DLD1 (cell line): ENCODE results near the gene ADGRE2.
"Not testable (repeated sequence)": the region's sequence is repeated elsewhere in the genome, so short reads cannot be mapped to it uniquely, and the experiment has no call there.

Source experiments
- in situ Hi-C: cut with HindIII; loops from 2 replicates; pipeline ENCODE4 v1.10.0; 2017; ENCODE audit warnings: low sequenced_read_pairs

Gene ADGRE2

DNA sequence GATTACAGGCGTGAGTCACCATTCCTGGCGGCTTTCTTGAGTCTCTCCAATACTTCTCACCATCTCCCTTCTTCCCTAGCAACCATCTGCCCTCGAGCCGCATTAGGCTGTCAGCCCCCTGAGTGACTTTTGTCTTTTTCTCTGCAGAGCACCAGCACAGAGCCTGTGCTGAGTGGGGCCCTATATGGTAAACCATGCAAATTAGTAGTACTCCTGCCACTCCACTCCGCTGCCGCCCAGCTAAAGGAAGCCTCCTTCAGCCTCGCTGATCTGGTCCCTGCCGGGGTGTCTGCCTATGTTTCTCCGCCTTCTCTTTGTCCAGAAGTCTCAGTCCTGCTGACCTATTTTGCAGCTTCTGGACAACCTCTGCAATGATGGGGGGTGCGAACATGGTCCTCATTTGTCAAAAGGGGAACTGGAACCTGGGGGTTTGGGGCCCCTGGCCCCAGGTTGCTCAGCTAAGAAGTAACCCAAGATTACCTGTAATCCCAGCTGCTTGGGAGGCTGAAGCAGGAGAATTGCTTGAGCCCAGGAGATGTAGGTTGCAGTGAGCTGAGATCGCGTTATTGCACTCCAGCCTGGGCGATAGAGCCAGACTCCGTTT, 2.4 kb upstream of the ADGRE2 start:
- in situ Hi-C loops, result not testable (repeated sequence)

DNA sequence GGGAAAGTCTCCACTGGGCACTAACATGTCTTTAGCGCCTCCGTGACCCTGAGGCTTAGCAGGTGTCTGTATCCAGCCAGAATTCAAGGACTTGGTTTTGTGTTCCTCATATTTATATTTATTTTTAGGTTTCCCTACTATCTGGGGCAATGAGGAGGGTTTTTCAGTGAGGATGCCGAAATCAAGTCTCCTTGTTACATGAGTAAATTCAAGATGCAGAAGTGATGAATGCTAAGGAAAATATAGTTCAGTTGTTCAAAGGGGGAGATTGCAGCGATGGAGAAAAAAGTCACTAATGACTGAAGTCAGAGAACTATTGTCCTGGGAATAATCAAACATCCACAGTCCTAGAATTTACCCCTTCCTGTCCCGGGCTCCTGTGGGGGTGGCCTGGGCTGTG, 791 bp upstream of the ADGRE2 start:
- in situ Hi-C loops, result no loop called here

DNA sequence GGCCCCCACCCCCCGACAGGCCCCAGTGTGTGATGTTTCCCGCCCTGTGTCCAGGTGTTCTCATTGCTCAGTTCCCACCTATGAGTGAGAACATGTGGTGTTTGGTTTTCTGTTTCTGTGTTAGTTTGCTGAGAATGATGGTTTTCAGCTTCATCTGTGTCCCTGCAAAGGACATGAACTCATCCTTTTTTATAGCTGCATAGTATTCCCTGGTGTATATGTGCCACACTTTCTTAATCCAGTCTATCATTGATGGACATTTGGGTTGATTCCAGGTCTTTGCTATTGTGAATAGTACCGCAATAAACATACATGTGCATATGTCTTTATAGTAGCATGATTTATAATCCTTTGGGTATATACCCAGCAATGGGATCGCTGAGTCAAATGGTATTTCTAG, 715 bp downstream of the ADGRE2 start:
- in situ Hi-C loops, result not testable (repeated sequence)

DNA sequence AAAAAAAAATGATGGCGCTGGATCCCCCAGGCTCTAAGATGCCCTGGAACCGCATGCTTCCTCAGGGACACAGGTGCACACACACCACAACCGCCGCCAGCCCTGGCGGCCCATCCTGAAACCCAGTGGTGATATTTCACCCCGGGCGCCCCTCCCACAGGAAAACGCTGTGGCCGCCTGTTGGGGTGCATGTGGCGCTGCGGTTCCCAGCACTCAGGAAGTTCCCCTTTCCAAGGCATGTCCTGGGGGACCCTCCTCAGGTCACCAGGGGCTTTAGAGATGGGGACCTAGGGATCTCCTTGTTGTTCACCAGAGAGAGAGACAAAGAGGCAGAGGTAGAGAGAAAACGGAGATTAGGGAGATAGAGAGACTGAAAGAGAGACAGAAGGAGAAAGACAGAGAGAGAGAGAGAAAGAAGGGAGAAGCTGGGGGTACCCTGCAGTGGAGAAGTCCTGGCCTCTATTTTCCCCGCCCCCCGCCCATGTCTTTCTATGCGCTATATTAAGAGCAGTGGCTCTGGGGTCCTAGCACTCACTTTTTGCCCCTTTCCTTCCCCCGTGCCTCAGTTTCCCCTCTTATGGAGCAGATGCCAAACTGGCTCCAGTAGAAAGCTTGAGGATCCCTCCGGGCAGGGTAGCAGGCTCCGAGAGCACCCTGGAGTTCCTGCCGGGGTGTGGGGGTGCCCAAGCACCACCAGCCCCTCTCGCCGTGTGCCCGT, 2.3 kb downstream of the ADGRE2 start:
- in situ Hi-C loops, result no loop called here

DNA sequence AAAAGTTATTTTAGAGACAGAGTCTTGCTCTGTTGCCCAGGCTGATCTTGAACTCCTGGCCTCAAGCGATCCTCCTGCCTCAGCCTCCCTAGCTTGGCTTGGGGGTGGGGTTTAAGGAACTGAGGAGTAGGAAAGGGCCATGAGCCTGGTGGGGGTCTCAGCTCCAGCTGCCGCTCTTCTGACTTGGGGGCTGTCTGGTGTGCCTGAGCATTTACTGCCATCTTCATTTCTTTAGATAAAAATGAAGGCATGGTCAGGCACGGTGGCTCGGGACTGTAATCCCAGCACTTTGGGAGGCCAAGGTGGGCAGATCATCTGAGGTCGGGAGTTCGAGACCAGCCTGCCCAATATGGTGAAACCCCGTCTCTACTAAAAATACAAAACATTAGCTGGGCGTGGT, 3.0 kb downstream of the ADGRE2 start:
- in situ Hi-C loops, result not testable (repeated sequence)

DNA sequence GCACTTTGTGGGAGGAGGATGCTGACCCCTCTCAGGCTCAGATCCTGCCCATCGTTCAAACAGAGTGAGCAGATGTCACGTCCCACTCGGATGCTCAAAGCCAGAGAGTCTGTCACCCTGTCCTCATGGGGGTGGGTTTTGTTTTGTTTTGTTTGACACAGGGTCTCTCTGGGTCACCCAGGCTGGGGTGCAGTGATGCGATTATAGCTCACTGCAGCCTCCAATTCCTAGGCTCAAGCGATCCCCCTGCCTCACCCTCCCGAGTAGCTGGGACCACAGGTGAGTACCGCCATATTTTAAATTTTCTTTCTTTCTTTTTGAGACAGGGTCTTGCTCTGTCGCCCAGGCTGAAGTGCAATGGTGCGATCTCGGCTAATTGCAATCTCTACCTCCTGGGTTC, 4.0 kb downstream of the ADGRE2 start:
- in situ Hi-C loops, result no loop called here

DNA sequence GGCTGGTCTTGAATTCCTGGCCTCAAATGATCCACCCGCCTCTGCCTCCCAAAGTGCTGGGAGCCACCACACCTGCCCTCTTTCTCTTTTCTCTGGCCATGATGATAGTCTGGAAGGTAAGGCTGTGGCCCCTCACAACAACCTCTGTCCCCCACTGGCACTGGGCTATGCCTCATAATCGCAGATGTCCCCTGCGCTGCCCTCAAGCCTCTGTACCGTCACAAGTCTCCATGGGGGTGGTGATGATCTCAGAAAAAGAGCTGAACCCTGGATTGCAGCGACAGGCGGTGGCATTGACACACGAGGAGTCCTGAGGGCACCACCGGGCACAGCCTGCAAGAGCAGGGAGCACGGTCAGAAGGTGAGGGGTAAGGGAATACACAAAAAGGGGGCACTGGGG, 4.6 kb downstream of the ADGRE2 start:
- in situ Hi-C loops, result not testable (repeated sequence)

DNA sequence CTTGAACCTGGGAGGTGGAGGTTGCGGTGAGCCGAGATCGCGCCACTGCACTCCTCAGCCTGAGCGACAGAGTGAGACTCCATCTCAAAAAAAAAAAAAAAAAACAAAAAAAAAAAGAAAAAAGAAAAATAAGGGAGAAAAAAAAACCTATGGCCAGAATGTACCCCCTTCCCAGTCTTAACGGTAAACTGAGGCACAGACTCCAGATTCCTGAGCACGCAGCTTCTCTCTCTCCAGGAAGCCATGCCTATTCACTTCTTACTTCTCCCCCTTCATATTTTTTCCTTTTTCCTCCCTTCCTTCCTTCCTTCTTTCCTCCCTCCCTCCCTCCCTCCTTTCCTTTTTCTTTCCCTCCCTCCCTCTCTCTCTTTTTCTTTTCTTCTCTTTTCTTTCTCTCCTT, 5.4 kb downstream of the ADGRE2 start:
- in situ Hi-C loops, result no loop called here

DNA sequence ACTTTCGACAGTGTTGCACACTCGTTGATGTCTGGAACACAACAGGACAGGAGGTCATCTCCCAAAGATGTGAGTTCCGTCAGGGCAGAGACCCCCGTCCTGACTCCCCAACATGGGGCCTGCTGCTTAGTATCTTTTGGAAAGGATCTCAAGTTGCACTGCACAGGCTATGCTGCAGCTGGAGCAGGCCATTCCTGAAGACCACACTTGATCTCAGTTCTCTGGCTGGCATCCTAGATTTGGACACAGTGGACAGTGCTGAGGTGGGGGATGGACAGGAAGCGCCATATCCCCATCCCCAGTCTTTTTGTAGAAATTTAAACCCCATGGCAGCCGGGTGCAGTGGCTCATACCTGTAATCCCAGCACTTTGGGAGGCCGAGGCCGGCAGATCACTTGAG, 5.9 kb downstream of the ADGRE2 start:
- in situ Hi-C loops, result no loop called here

DNA sequence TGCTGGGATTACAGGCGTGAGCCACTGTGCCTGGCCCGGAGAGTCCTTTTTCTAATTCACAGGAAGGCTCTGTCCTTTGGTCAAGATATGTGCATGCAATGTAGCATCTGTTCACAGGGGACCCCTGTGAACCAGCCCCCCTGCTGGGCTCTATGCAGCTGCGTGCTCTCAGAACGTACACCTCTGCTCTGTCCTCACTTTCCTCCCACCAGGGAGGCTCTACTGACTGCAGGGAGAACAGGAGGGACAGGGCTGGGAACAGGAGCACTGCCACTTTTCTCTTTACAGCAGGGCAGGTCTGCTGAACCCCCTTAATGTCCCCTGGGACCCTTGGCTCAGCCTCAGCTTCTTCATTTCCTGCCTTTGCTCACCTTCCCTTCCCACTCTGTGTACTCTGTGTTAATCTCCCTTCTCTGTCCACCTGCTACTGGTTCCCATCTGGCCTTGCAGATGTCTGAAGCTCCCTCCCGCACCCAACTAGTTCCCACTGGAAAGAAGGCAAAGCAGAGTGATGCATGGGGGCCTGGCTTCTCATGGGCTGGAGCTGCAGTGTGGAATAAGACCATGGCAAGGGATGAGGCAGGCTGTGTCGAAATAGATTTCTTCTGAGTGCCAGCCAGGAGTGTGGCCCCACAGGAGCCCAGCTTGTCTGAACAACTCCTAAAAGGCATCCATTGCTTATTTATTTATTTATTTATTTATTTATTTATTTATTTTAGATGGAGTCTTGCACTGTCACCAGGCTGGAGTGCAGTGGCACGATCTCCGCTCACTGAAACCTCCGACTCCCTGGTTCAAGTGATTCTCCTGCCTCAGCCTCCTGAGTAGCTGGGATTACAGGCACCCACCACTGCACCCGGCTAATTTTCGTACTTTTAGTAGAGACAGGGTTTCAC, 7.2 kb downstream of the ADGRE2 start:
- in situ Hi-C loops, result no loop called here

DNA sequence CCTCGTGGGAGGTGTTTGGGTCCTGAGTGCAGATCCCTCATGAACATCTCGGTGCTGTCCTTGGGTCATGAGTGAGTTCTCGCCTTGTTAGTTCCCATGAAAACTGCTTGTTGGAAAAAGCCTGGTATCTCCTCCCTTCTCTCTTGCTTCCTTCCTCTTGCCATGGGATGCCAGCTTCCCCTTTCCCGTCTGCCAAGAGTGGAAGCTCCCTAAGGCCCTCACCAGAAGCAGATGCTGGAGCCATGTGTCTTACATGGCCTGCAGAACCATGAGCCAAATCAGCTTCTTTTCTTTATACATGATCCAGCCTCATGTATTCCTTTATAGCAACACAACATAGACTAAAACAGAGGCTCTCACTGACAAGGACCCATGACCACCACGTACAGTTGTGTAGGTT, 8.2 kb downstream of the ADGRE2 start:
- in situ Hi-C loops, result no loop called here

DNA sequence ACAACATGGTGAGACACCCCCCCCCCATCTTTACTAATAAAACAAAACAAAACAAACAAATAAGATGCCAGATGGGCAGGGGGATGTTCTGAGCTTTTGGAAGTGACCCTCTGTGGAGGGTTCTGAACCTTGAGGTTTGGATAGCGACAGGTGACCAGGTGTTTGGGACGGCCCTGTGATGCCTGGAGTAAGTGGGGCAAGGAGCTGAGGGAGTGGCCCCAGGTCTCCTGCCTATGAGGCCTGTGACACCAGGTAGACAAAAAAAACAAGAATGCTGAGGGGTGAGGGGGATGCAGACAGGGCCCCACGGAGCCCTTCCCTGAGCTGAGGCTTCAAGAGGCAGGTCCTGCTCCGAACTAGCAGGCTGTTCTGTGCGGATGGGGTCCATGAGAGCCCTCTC, 9.2 kb downstream of the ADGRE2 start:
- in situ Hi-C loops, result no loop called here

DNA sequence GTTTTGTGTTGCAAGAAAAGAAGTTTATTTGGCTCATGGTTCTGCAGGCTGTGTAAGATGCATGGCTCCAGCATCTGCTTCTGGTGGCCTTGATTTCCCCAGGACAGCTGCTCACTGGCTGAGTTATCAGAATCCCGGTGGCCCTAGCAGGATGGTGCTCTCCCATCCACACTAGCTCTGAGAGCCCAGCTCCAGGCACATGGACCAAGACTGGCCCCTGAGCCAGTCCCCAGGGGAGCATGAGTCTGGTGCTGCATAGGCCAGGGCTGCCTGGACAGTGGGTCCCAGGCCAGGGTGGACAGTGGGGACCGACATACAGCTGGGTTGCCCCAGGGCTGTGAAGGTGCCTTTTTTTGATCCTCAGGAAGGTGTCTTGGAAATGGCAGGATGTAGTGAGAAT, 10.4 kb downstream of the ADGRE2 start:
- in situ Hi-C loops, result no loop called here

DNA sequence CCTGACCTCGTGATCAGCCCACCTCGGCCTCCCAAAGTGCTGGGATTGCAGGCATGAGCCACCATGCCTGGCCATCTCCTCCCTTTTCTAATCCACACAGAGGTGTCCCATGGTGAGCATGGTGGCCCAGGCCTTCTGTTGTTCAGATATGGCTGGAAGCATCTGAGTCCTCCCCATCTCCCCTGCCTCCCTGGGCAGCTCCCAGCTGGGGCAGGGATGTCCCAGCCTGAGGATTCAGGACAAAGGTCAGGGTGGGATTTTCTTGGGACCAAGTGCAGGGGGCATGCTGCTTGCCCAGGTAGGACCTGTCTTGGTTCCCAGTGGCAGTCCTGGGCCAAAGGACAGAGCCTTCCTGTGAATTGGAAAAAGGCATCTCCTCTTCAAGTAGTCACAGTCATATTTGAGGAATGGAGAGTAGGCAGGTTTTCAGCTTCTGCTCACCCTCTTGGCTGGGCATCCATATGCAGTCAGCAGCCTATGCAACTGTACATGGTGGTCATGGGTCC, 10.8 kb downstream of the ADGRE2 start:
- in situ Hi-C loops, result no loop called here

DNA sequence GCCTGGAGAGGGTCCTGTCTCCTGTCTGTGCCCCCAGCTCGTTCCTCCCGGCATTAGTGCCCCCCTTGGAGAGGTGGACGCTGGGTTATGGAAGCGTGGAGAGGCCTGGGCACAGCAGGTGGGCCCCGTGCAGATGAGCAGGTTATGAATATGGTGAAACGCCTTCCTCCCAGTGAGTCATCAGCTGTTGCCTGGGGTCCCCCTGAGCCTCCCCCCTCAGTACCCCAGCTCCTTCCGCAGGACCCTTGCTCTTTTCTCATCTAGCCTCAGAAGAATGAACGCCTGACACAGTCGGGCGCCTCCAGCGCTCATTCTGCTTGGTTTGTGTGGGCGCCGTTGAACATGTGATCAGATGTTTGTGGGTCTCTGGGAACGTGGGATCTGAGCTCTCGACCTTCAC, 12.5 kb downstream of the ADGRE2 start:
- in situ Hi-C loops, result not testable (repeated sequence)

DNA sequence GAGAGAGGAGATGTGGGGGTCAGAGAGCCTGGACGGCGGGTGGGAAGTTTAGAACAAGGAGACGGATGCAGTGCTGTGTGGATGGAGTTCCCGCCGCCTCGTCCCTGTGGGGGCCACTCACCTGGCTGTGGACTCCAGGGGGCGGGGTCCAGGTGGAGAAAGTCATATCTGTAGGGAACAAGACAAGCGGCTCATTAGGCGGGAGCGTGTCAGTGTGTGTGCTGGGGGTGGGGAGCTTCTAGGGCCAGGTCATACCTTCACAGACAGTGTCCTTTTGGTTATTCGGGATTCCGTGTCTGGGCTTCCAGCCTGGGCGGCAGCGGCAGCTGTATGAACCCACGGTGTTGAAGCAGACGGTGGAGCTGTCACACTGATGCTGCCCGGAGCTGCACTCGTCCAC, 13.0 kb downstream of the ADGRE2 start:
- in situ Hi-C loops, result not testable (repeated sequence)

DNA sequence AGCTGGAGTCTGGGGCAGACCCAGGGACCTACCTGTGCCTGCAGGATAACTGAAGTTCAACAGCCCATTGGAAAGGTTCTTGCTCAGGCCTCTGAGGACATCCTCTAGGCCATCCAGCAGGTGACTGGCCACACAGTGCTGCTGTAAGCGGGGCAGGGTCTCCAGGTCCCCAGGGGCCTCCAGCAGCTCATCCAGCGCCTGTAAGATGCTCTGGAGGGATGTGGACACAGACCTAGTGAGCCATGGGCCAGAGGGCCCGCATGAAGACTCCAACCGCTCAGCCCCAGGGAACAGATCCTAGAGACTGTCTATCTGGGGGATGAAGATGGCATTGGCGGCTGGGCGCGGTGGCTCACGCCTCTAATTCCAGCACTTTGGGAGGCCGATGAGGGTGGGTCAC, 14.0 kb downstream of the ADGRE2 start:
- in situ Hi-C loops, result no loop called here

DNA sequence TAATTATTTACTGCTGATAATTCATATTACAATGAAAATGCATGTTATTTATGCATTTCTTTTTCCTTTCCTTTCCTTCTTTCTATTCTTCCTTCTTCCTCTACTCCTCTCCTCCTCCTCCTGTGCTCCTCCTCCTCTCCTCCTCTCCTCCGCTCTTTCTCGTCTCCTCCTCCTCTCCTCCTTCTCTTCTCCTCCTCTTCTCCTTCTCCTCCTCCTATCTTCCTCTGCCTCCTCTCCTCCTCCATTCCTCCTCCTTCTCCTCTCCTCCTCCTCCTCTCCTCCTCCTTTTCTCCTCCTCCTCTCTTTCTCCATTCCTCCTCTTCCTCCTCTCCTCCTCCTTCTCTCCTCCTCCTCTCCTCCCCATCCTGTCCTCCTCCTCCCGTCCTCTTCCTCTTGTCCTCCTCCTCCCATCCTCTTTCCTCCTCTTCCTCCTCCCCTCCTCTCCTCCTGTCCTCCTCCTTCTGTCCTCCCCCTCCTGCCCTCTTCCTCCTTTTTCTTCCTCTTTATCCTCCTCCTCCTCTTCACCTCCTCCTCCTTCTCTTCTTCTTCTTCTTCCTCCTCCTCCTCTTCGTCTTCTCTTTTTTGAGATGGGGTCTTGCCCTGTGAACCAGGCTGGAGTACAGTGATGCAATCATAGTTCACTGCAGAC, 14.7 kb downstream of the ADGRE2 start:
- in situ Hi-C loops, result no loop called here

DNA sequence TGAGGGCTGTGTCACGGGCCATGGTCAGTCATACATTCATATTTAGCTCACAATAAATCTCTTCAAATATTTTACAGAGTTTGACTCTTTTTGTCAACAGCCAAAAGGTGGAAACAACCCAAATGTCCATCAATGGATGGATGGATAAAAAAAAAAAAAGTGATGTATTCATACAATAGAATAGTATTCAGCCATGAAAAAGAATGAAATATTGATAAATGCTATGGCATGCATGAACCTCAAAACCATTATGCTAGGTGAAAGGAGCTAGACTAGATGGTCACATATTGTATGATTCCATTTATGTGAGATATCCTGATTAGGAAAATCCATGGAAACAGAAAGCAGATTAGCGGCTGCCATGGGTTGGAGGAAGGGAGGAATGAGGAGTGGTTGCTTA, 16.2 kb downstream of the ADGRE2 start:
- in situ Hi-C loops, result no loop called here

DNA sequence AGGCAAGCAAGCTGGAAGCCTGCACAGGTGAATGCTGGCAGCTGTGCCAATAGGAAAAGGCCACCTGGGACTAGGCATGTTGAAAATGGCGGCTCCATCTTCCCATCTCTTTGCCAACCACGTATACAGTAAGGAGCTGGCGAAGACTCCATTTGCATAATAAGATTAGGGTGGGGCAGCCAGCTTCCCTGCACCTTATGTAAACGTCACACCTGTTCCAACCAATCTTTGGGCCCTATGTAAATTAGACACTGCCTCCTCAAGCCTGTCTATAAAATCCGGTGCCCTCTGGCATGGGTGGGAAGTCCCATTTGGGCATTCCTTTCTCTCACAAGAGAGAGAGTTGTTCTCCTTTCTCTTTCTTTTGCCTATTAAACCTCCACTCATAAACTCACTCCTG, 16.8 kb downstream of the ADGRE2 start:
- in situ Hi-C loops, result no loop called here

DNA sequence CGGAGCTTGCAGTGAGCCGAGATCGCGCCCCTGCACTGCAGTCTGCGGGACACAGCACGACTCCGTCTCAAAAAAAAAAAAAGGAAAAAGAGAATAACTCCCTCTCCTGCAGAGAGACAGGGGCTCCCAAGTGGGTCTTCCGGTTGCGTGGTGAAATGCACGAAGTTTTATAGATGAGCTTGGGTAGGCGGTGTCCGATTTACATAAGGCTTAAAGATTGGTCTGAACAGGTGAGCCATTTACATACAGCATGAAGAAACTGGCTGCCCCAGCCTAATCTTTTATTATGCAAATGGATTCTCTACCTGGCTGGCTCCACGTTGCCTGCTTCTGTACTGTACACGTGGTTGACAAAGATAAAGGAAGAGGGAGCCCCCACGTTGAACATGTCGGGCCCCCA, 19.5 kb downstream of the ADGRE2 start:
- in situ Hi-C loops, result no loop called here
